PFSK-1 (cell line): ENCODE data around the gene ADCY2.

Source experiments
- REST ChIP-seq, 2 experiments: IDR thresholded peaks; 2 replicates each; pipeline versions ENCODE4 v1.6.1 to v1.8.0; 2011 to 2012; ENCODE audit warnings: low read depth in 2 of 2, low read length in 2 of 2, control low read depth in 1 of 2, inconsistent platforms in 1 of 2, mild to moderate bottlenecking in 1 of 2, moderate library complexity in 1 of 2; ENCODE audit not compliant: insufficient read depth in 1 of 2
- TAF1 ChIP-seq: IDR thresholded peaks from 2 replicates; pipeline ENCODE4 v1.6.1; 2012; ENCODE audit warnings: low read length, control low read depth, borderline replicate concordance; ENCODE audit not compliant: insufficient read depth

- TF ChIP-seq REST (IDR thresholded peaks at IDR 0.05; ENCODE audit: insufficient read depth in 1 of 2, low read depth in 2 of 2, low read length in 2 of 2) (no peak), TAF1 (no peak)
Observed at GRCh38 chr5:7814816-7815215, 418.9 kb downstream of the ADCY2 start.
